ENCODE measurements around the gene CERS4.

DNA sequence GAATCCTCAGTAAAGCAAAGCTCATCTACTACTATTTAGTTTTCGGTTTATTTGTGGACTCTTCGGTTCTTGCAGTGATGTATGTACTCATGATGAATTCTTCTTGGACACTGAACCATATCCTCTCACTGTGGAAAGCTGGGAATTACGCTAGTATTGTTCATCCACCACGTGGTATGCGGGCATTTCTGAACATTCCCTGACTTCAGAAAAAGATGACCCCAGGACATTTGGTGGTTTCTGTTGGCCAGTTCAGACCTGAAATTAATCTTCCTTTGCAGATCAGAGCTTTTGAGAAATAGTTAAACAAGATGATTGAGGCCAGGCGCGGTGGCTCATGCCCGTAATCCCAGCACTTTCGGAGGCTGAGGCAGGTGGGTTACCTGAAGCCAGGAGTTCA lies 34.5 kb upstream of the CERS4 start:
- TF ChIP-seq, protein P1, sequence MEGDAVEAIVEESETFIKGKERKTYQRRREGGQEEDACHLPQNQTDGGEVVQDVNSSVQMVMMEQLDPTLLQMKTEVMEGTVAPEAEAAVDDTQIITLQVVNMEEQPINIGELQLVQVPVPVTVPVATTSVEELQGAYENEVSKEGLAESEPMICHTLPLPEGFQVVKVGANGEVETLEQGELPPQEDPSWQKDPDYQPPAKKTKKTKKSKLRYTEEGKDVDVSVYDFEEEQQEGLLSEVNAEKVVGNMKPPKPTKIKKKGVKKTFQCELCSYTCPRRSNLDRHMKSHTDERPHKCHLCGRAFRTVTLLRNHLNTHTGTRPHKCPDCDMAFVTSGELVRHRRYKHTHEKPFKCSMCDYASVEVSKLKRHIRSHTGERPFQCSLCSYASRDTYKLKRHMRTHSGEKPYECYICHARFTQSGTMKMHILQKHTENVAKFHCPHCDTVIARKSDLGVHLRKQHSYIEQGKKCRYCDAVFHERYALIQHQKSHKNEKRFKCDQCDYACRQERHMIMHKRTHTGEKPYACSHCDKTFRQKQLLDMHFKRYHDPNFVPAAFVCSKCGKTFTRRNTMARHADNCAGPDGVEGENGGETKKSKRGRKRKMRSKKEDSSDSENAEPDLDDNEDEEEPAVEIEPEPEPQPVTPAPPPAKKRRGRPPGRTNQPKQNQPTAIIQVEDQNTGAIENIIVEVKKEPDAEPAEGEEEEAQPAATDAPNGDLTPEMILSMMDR (IDR thresholded peaks at IDR 0.05 in 4 of 5, conservative IDR thresholded peaks at IDR 0.05 in 1 of 5): no peak
- TF ChIP-seq POLR2A (IDR thresholded peaks at IDR 0.05): no peak

Measured in gastrocnemius medialis (tissue), 4 donors.